CD4-positive, alpha-beta T cell treated with Interleukin-6 for 4 hours (primary cell): Measurements from ENCODE around the gene GGTLC2.

Experiments used
- DNase-seq: peaks from one replicate; pipeline ENCODE4 v3.0.0-alpha.2; 2020; ENCODE audit warnings: mixed read lengths

Gene GGTLC2

GRCh38 chr22:22692707-22693530 lies 48.5 kb downstream of the GGTLC2 start:
- peak; percentile 78 for DNase-seq

GRCh38 chr22:22693531-22693884 lies 49.1 kb downstream of the GGTLC2 start:
- DNase-seq = no peak

- no peak for DNase-seq
These were observed 49.7 kb downstream of the GGTLC2 start for GRCh38 chr22:22694106-22694505.

GRCh38 chr22:22696104-22696503 lies 51.7 kb downstream of the GGTLC2 start:
- no peak for DNase-seq
